GM19463 (cell line): ENCODE data around the gene RTKN2.

ENCODE experiments used
- ATAC-seq: cut with Tn5 transposase; IDR thresholded peaks from one replicate; pipeline ENCODE4 v1.9.1; 2021; ENCODE audit warnings: mild to moderate bottlenecking, moderate library complexity; ENCODE audit not compliant: unreplicated experiment

Gene RTKN2

DNA sequence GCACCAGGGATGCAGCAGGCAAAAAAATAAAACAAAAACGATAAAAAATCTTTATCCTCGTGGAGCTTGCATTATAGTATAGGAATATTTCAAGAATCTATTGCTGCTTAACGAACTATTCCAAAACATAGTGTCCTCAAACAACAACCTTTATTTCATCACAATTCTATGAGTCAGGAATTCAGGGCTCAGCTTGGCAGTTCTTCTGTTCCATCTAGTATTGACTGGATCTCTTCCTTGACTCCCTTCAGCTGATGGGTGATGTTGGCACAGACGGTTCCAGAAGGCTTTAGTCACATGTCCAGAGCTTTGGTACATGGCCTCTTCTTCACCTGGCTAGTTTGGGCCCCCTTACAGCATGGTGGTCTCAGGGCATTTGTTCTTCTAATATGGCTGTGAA is 88.0 kb downstream of the RTKN2 start:
- no peak for ATAC-seq

DNA sequence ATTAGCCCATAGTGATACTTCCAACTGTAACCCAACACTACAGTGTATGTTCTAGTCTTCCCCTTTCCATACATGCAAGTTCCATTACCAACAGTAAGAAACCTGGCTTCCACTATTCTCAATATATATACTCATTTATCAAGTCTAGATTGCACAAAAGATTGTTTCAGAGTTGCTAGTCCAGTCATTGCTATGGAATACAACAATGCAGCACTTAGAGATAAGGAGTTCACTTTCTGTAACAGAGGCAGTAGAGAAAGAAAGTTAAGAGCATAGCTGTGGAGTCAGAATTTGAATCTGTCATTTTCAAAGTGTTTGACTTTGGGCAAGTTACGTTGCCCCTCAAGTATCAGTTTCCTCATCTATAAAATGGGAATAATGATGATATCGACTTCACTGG is 90.1 kb downstream of the RTKN2 start:
- ATAC-seq: no peak

- ATAC-seq: no peak
Measured at GRCh38 chr10:62177111-62177510, 91.5 kb downstream of the RTKN2 start.

DNA sequence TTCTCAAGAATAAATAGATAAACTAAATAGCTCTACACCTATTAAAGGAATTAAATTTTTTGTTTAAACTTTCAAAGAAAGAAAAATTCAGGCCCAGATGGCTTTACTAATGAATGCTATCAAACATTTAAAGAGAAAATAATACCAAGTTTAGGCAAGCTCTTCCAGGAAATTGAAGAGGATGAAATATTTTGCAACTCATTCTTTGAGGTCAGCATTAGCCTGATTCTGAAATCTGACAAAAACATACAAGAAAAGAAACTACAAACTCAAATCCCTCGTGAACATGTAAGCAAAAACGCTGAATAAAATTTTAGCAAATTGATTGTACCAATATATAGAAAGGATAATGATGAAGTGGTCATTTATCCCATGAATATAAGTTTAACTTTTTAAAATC is 93.4 kb downstream of the RTKN2 start:
- no peak for ATAC-seq

DNA sequence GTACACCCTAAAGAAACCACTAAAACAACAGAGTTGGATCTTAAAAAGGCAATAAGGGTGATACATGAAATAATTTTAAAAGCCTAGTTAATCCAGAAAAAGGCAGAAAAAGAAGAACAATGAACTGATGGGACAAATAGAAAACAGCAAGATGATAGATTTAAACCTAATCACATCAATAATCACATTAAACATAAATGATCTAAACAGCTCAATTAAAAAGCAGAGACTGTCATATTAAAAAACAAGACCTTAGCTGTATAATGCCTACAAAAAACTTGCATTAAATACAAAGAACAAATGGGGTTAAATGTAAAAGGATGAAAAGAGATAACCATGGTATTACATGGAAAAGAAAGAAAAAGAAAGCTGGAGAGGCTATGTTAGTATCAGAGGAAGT is 96.2 kb downstream of the RTKN2 start:
- no peak for ATAC-seq

GRCh38 chr10:62171791-62172190 is 96.9 kb downstream of the RTKN2 start:
- no peak for ATAC-seq

GRCh38 chr10:62170732-62171131 is 97.9 kb downstream of the RTKN2 start:
- ATAC-seq: no peak

DNA sequence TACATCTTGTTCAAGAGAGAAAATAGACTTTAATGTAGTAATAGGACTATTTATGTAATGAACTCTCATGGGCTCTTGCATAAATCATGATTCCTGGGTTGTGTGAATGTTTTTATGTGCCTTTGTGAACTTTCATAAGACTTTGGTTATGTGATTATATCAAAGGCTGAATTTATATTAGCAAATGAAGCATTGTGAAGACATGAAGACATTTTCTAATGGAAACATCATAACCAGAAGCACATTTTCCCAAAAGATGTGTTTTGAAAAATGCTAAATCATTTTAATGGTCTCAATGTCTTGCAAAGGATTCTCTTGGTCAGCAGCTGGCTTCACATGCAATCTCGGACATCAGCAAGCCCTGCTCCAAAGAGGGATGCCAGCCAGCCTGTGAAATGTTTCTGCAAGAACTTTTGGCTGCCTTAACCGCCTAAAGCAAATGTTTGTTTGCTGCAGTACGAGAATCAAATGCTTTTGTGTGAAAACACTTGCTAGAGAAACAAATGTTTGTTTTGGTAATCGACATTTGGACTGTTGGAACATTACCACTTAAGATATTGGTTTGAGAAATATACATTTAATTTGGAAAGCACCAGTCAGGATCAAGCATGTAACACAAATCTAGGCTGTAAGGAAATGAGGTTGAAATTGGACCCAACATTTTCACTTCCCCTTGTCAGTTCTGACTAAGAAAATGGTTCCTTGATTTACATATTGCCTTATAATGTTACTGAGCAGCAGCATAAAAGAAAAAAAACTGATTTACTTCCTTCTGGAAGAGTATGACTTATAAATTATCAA is 102.1 kb downstream of the RTKN2 start:
- ATAC-seq: peak; percentile 99

- ATAC-seq: no peak
Measured at GRCh38 chr10:62165803-62166202, 102.8 kb downstream of the RTKN2 start.

DNA sequence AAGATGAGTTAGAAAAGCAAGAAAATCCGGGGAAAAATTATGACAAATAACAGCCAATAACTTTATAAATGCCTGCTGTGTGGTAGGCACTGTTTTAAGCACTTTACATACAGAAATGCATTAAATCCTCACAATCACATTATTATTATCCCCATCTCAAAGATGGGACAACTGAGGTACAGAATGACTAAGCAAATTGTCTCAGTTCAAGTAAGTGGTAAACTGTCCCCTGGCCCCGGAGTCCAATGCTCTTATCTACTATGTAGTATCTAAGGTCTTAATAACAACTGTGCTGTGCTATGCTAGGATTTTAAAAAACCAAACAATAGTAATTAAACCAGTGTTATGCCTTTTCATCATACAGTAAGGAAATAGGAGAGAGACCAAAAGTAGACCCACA is 105.6 kb downstream of the RTKN2 start:
- ATAC-seq: no peak

DNA sequence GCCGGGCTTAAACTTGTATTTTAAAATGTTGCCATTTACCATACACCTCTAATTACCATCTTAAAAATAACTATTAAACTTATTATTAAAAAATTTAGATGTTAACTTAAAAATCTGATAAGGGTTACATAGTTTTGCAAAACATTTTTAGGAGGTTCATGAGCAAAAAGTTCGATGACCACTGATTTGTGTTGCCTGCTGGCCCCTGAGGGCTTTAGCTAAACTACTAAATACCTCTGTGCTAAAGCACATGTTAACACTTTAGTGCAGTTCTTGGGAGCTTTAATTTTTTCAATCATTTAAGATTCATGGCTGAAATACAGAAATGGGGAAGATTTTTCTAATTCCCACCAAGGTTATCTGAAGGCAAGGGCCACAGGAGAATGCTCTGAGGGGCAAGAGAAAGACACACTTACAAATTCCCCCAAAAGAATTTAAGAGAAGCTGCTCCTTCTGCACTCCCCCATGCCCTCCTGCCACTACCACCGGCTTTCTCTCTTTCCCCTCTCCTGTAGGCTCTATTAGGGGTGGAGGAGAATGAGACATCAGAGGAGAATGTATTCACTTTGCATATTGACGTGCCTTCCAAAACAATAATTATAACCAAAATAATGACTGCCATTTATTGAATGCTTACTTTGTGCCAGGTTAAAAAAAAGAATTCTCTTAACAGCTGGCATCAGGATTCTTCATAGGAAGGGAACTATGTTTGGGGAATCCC is 106.2 kb downstream of the RTKN2 start:
- no peak for ATAC-seq

DNA sequence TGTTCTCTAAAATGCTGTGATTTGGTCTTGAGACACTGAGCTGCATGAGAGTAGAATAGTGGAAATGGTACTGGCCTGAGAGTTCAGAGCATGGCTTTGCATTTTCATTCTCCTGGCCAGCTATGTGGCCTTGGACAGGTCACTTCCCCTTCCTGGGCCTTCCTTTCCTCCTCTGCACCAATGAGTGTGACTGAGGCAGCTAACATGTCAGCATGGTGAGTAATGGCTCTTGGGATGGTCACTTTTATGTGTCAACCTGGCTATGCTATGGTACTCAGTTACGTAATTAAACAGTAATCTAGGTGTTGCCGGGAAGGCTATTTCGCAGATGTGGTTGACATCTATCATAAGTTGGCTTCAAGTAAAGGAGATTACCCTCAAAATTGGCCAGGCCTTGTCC is 109.3 kb downstream of the RTKN2 start:
- ATAC-seq: no peak

GRCh38 chr10:62157601-62158000 is 111.0 kb downstream of the RTKN2 start:
- ATAC-seq: no peak

DNA sequence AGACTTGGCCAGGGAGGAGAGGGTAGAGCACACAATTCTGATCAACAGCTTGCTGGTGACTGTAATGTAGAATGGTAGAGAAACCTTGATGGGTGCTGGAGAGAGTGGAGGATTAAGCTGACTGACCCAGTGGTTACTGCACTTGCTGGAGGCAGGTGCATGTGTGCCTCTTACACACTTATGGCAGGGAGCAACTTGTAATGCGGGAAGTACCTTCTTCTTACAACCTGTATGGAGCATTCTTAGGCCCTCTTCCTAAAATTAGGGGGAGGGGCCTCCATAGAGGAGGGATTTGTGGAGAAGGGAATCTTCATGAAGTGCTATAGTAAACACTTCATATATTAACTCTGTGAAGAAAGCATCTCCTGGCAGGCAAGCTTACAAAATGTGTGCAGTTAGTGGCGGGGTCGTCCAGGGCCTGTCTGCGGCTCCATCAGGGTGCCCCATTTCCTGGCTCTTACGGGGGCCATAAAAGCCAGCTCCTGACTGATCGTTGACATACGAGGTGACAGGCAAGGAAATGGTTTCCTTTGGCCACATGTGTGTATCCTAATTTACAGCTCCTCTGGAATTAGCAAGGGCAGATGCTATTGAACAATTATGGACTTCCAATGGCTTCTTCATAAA is 113.5 kb downstream of the RTKN2 start:
- ATAC-seq: no peak

GRCh38 chr10:62154231-62154630 is 114.4 kb downstream of the RTKN2 start:
- ATAC-seq: no peak

- no peak for ATAC-seq
Measured at GRCh38 chr10:62153191-62153590, 115.5 kb downstream of the RTKN2 start.

DNA sequence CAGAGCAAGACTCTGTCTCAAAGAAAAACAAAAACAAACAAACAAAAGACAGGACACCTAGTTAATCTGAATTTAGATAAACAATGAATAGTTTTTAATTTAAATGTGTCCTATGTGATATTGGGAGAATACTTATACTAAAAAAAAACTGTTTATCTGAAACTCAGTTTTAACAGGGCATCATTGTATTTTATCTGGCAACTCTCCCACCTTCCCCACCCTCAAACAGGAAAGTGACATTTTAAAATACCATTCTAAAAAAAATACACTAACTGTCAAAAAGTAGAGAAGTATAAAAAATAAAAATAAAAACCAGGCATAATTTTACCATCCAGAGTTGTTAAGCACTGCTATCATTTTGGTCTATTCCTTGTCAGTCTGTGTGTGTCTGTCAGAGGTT is 119.0 kb downstream of the RTKN2 start:
- ATAC-seq: no peak

- ATAC-seq: no peak
Measured at GRCh38 chr10:62148155-62148554, 120.5 kb downstream of the RTKN2 start.

GRCh38 chr10:62147425-62147824 is 121.2 kb downstream of the RTKN2 start:
- no peak for ATAC-seq

DNA sequence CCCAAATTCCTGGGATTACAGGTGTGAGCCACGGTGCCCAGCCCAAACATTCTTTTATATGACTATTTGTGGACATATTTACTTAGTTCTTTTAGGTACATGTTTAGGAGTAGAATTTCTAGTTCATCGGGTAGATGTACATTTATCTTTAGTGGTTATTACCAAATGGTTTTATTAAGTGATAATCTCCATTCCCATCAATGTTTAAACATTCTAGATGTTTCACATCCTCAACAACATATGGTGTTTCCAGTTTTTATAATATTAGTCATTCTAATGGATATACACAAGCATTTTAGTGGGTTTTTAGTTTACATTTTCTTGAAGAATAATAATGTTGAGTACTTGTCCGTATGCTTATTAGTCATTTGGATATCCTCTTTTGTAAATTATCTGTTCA is 131.7 kb downstream of the RTKN2 start:
- ATAC-seq: no peak

GRCh38 chr10:62133618-62134017 is 135.0 kb downstream of the RTKN2 start:
- ATAC-seq: peak; percentile 95
